GM23338 (cell line): ENCODE results near the gene SIVA1. TPM values are rescaled to one million over a fixed set of nuclear protein-coding genes. Genes with fewer than 3 reads are reported as not detected.

Experiments used
- ATAC-seq: fragments of 200-7000 bp; cut with Tn5 transposase; 3 replicates; pipeline ENCODE4 v1.9.1; 2020
- DNase-seq: peaks from one replicate; pipeline ENCODE4 v3.0.0-alpha.2; 2015; ENCODE audit warnings: low spot score
- H2AFZ ChIP-seq: fragments of 200-600 bp; sonication (generic); 2 replicates; pipeline ENCODE4 v1.8.0; 2016; ENCODE audit warnings: antibody characterized with exemption, mild to moderate bottlenecking, moderate library complexity
- H3F3A ChIP-seq: fragments of 200-600 bp; sonication (generic); replicated peaks from 2 replicates; pipeline ENCODE4 v1.8.0; 2017; ENCODE audit warnings: antibody characterized with exemption, mixed run types, low read depth
- H3K27ac ChIP-seq: fragments of 200-600 bp; sonication (generic); 2 replicates; pipeline ENCODE4 v1.6.1; 2016; ENCODE audit warnings: low read depth
- H3K27me3 ChIP-seq: fragments of 200-600 bp; sonication (generic); 2 replicates; pipeline ENCODE4 v1.8.0; 2016; ENCODE audit warnings: mild to moderate bottlenecking, mixed run types, moderate library complexity; ENCODE audit not compliant: insufficient read depth
- H3K36me3 ChIP-seq: fragments of 200-600 bp; sonication (generic); 2 replicates; pipeline ENCODE4 v1.8.0; 2016; ENCODE audit warnings: mild to moderate bottlenecking; ENCODE audit not compliant: insufficient read depth
- H3K4me1 ChIP-seq: fragments of 200-600 bp; sonication (generic); 2 replicates; pipeline ENCODE4 v1.8.0; 2016; ENCODE audit warnings: mild to moderate bottlenecking, moderate library complexity; ENCODE audit not compliant: insufficient read depth
- H3K4me2 ChIP-seq: fragments of 200-600 bp; sonication (generic); 2 replicates; pipeline ENCODE4 v1.7.1; 2017; ENCODE audit warnings: mixed run types
- H3K4me3 ChIP-seq: fragments of 200-600 bp; sonication (generic); 2 replicates; pipeline ENCODE4 v1.6.1; 2016; ENCODE audit warnings: mixed run types
- H3K79me2 ChIP-seq: fragments of 200-600 bp; sonication (generic); replicated peaks from 2 replicates; pipeline ENCODE4 v1.8.0; 2017; ENCODE audit warnings: mild to moderate bottlenecking; ENCODE audit not compliant: insufficient read depth
- H3K9me2 ChIP-seq: fragments of 200-600 bp; sonication (generic); 2 replicates; pipeline ENCODE4 v1.8.0; 2017; ENCODE audit not compliant: insufficient read depth
- H4K20me1 ChIP-seq: fragments of 200-600 bp; sonication (generic); replicated peaks from 2 replicates; pipeline ENCODE4 v1.8.0; 2017; ENCODE audit warnings: mild to moderate bottlenecking; ENCODE audit not compliant: insufficient read depth
- H3K27ac Mint-ChIP-seq: 2 replicates; pipeline ENCODE4 v1.8.0; 2020; ENCODE audit warnings: inconsistent platforms, mild to moderate bottlenecking, moderate library complexity, mixed read lengths
- H3K27me3 Mint-ChIP-seq: 3 replicates; pipeline ENCODE4 v1.8.0; 2022; ENCODE audit warnings: low read depth, mild to moderate bottlenecking, moderate library complexity, mixed read lengths, inconsistent platforms; ENCODE audit not compliant: insufficient read depth, poor library complexity
- H3K36me3 Mint-ChIP-seq: 3 replicates; pipeline ENCODE4 v1.8.0; 2021; ENCODE audit warnings: low read depth, mild to moderate bottlenecking, inconsistent platforms, moderate library complexity, mixed read lengths
- H3K4me1 Mint-ChIP-seq: 3 replicates; pipeline ENCODE4 v1.8.0; 2020; ENCODE audit warnings: mild to moderate bottlenecking, inconsistent platforms, mixed read lengths
- H3K4me3 Mint-ChIP-seq: 3 replicates; pipeline ENCODE4 v1.8.0; 2021; ENCODE audit warnings: moderate library complexity, mild to moderate bottlenecking, inconsistent platforms, mixed read lengths
- H3K9me3 Mint-ChIP-seq: 3 replicates; pipeline ENCODE4 v1.8.0; 2020; ENCODE audit warnings: moderate library complexity, mild to moderate bottlenecking, inconsistent platforms, mixed read lengths
- CREB1 ChIP-seq: fragments of 250-450 bp; sonication (Bioruptor Pico); IDR thresholded peaks from 2 replicates; pipeline ENCODE4 v1.5.0; 2020; ENCODE audit warnings: low read depth, mild to moderate bottlenecking, moderate library complexity
- EZH2 ChIP-seq: fragments of 200-600 bp; sonication (generic); IDR thresholded peaks from one replicate; pipeline ENCODE4 v1.8.0; 2017; ENCODE audit warnings: antibody characterized with exemption, mild to moderate bottlenecking, low read depth; ENCODE audit not compliant: unreplicated experiment
- EZH2phosphoT487 ChIP-seq: fragments of 200-600 bp; sonication (generic); IDR thresholded peaks from one replicate; pipeline ENCODE4 v1.8.1; 2018; ENCODE audit warnings: antibody characterized with exemption; ENCODE audit not compliant: unreplicated experiment
- JUNB ChIP-seq: IDR thresholded peaks from one replicate; pipeline ENCODE4 v1.6.1; 2016; ENCODE audit warnings: antibody characterized with exemption; ENCODE audit not compliant: unreplicated experiment
- NANOG ChIP-seq: IDR thresholded peaks from 2 replicates; pipeline ENCODE4 v1.6.1; 2016; ENCODE audit warnings: antibody characterized with exemption, borderline replicate concordance
- POLR2AphosphoS5 ChIP-seq: IDR thresholded peaks from 2 replicates; pipeline ENCODE4 v1.6.1; 2016; ENCODE audit warnings: antibody characterized with exemption, low read depth
- STAT1 ChIP-seq: IDR thresholded peaks from one replicate; pipeline ENCODE4 v1.6.1; 2016; ENCODE audit warnings: antibody characterized with exemption; ENCODE audit not compliant: unreplicated experiment
- ZNF114 ChIP-seq: fragments of 250-450 bp; sonication (Bioruptor Pico); IDR thresholded peaks from 2 replicates; pipeline ENCODE4 v1.5.0; 2020; ENCODE audit warnings: mild to moderate bottlenecking, moderate library complexity
- ZNF331 ChIP-seq: fragments of 250-450 bp; sonication (Bioruptor Pico); IDR thresholded peaks from 2 replicates; pipeline ENCODE4 v1.5.0; 2020; ENCODE audit warnings: low read depth, mild to moderate bottlenecking, moderate library complexity
- polyA plus RNA-seq: library from polyadenylated mRNA; unstranded; fragments of >200 nt; fragmentation: Nextera tagmentation; extraction: Ambion mirVana; gene quantifications from 2 replicates; pipeline ENCODE4 v1.2.1, GENCODE V29; 2016
- total RNA-seq: library from RNA; depleted of rRNA; stranded (reverse); fragments of >200 nt; shearing (Covaris generic); gene quantifications from 2 replicates; pipeline ENCODE4 v1.2.3, GENCODE V29; 2014
- TF ChIP-seq, protein P1 (sequence below): IDR thresholded peaks from one replicate; pipeline ENCODE4 v1.6.1; 2018; ENCODE audit warnings: antibody characterized with exemption; ENCODE audit not compliant: unreplicated experiment
- TF ChIP-seq, protein P2 (sequence below): IDR thresholded peaks from 2 replicates; pipeline ENCODE4 v1.6.1; 2016; ENCODE audit warnings: antibody characterized with exemption
- TF ChIP-seq, protein P3 (sequence below), 2 experiments: fragments of 200-600 bp in 1 of 2; sonication (generic) in 1 of 2; conservative IDR thresholded peaks; 2 replicates each; pipeline versions ENCODE4 v1.5.1 to v1.6.1; 2016 to 2017; ENCODE audit warnings: antibody characterized with exemption in 2 of 2, low read depth in 2 of 2, mild to moderate bottlenecking in 2 of 2, moderate library complexity in 1 of 2

Gene SIVA1
- total and polyA plus RNA-seq, 2 experiments from 2014 or later, result 215 to 392 TPM

DNA sequence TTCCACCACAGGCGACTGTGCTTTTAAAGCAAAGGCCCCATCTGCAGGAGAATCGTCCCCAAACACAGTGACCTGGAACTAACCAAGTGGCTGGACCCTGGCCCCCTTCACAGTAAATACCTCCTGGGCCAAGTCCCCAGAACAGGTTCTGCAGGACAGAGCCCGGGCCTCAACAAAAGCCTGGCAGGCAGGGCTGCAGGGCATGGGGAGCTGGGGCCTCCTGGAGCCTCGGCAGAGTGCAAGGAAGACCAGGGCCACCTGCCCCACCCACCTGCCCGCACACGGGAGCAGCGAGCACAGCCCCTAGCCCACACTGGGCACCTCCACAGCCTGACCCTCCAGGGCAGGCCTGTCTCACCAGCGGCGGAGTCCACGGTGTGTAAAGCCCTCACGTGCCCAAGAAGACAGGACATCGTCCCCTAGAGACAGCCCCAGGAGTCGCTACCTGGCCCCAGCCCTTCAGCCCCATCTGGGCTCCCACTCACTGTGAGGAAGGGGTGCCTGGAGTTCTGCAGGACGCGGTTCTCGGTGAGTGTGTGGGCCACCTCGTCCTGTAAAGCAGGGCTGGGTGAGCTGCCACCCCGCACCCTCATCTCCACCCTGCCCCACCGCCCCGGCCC is 21.6 kb downstream of the SIVA1 start:
- no peaks in the 10 kb centered on the region for H3K79me2 ChIP-seq
- H3K36me3 ChIP-seq, result 0 out of 2 replicates have a peak, but pooled peaks cover 5% of the 10 kb centered on the region
- H3K4me3 ChIP-seq, result no peak overlapping the region
- H3K9me3 Mint-ChIP-seq, result peaks cover 6% of the 10 kb centered on the region; the same call in 2 of the 3 replicates
- no peak overlapping the region for H2AFZ ChIP-seq
- peaks cover 2% of the 10 kb centered on the region; the same call in 1 of the 2 replicates for H3K4me1 ChIP-seq
- peaks cover 37% of the 10 kb centered on the region for H3K36me3 Mint-ChIP-seq
- no peak for TF ChIP-seq STAT1
- no peak for TF ChIP-seq EZH2
- no peak for TF ChIP-seq ZNF114 (CRISPR knock-in tag)
- no peak for TF ChIP-seq CREB1 (CRISPR knock-in tag)
- TF ChIP-seq POLR2AphosphoS5, result no peak
- TF ChIP-seq, protein P1, sequence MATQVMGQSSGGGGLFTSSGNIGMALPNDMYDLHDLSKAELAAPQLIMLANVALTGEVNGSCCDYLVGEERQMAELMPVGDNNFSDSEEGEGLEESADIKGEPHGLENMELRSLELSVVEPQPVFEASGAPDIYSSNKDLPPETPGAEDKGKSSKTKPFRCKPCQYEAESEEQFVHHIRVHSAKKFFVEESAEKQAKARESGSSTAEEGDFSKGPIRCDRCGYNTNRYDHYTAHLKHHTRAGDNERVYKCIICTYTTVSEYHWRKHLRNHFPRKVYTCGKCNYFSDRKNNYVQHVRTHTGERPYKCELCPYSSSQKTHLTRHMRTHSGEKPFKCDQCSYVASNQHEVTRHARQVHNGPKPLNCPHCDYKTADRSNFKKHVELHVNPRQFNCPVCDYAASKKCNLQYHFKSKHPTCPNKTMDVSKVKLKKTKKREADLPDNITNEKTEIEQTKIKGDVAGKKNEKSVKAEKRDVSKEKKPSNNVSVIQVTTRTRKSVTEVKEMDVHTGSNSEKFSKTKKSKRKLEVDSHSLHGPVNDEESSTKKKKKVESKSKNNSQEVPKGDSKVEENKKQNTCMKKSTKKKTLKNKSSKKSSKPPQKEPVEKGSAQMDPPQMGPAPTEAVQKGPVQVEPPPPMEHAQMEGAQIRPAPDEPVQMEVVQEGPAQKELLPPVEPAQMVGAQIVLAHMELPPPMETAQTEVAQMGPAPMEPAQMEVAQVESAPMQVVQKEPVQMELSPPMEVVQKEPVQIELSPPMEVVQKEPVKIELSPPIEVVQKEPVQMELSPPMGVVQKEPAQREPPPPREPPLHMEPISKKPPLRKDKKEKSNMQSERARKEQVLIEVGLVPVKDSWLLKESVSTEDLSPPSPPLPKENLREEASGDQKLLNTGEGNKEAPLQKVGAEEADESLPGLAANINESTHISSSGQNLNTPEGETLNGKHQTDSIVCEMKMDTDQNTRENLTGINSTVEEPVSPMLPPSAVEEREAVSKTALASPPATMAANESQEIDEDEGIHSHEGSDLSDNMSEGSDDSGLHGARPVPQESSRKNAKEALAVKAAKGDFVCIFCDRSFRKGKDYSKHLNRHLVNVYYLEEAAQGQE, result no peak
- TF ChIP-seq, protein P2, sequence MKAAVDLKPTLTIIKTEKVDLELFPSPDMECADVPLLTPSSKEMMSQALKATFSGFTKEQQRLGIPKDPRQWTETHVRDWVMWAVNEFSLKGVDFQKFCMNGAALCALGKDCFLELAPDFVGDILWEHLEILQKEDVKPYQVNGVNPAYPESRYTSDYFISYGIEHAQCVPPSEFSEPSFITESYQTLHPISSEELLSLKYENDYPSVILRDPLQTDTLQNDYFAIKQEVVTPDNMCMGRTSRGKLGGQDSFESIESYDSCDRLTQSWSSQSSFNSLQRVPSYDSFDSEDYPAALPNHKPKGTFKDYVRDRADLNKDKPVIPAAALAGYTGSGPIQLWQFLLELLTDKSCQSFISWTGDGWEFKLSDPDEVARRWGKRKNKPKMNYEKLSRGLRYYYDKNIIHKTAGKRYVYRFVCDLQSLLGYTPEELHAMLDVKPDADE, result no peak
- DNase-seq (no peak), ATAC-seq (no peak)
- no peaks in the 10 kb centered on the region for H3K27me3 ChIP-seq
- H3K4me3 Mint-ChIP-seq, result no peak overlapping the region
- no peaks in the 10 kb centered on the region for H4K20me1 ChIP-seq
- no peak overlapping the region for H3K4me2 ChIP-seq
- H3K4me1 Mint-ChIP-seq, result peaks cover 7% of the 10 kb centered on the region
- peaks cover 4% of the 10 kb centered on the region for H3K27me3 Mint-ChIP-seq
- no peak overlapping the region for H3K27ac ChIP-seq
- no peaks in the 10 kb centered on the region for H3K9me2 ChIP-seq
- no peaks in the 10 kb centered on the region for H3F3A ChIP-seq
- H3K27ac Mint-ChIP-seq, result no peak overlapping the region

DNA sequence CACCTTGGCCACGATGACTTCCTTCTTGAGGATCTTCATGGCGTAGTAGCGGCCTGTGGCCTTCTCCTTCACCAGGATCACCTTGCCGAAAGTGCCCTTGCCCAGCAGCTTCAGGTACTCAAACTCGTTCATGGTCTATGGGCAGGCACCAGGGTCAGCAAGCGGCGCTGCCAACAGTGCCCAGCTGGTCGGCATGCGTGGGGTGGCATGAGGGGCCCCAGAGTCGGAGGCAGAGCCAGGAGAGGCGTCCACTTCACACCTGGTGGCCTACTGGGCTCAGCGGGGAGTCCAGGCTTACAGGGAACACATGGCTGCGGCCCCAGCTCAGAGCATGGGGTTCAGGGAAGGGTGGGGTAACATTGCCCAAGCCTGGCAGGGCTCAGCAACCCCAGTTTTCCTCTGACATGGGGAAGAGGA is 22.1 kb downstream of the SIVA1 start:
- no peaks in the 10 kb centered on the region for H3K79me2 ChIP-seq
- H3F3A ChIP-seq, result no peaks in the 10 kb centered on the region
- no peaks in the 10 kb centered on the region for H4K20me1 ChIP-seq
- no peaks in the 10 kb centered on the region for H3K27me3 ChIP-seq
- Mint-ChIP-seq H3K4me1 (peaks cover 2% of the 10 kb centered on the region), H3K4me3 (no peak overlapping the region), H3K36me3 (peaks cover 32% of the 10 kb centered on the region), H3K9me3 (peaks cover 6% of the 10 kb centered on the region; the same call in 2 of the 3 replicates), H3K27me3 (peaks cover 4% of the 10 kb centered on the region), H3K27ac (no peak overlapping the region)
- H3K9me2 ChIP-seq, result no peaks in the 10 kb centered on the region
- no peaks in the 10 kb centered on the region for H3K4me1 ChIP-seq
- no peak overlapping the region for H3K4me3 ChIP-seq
- H3K27ac ChIP-seq, result no peak overlapping the region
- no peak overlapping the region for H2AFZ ChIP-seq
- H3K36me3 ChIP-seq, result 0 out of 2 replicates have a peak, but pooled peaks cover 5% of the 10 kb centered on the region
- no peak overlapping the region for H3K4me2 ChIP-seq
- DNase-seq, result no peak
- no peak for ATAC-seq
- TF ChIP-seq ZNF114 (CRISPR knock-in tag) (no peak), STAT1 (no peak), POLR2AphosphoS5 (no peak), ZNF331 (CRISPR knock-in tag) (no peak), EZH2phosphoT487 (no peak), CREB1 (CRISPR knock-in tag) (no peak), JUNB (no peak), NANOG (no peak)
- TF ChIP-seq, protein P2, result no peak
- TF ChIP-seq, protein P3, sequence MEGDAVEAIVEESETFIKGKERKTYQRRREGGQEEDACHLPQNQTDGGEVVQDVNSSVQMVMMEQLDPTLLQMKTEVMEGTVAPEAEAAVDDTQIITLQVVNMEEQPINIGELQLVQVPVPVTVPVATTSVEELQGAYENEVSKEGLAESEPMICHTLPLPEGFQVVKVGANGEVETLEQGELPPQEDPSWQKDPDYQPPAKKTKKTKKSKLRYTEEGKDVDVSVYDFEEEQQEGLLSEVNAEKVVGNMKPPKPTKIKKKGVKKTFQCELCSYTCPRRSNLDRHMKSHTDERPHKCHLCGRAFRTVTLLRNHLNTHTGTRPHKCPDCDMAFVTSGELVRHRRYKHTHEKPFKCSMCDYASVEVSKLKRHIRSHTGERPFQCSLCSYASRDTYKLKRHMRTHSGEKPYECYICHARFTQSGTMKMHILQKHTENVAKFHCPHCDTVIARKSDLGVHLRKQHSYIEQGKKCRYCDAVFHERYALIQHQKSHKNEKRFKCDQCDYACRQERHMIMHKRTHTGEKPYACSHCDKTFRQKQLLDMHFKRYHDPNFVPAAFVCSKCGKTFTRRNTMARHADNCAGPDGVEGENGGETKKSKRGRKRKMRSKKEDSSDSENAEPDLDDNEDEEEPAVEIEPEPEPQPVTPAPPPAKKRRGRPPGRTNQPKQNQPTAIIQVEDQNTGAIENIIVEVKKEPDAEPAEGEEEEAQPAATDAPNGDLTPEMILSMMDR (conservative IDR thresholded peaks at IDR 0.05; ENCODE audit: low read depth in 2 of 2), result no peak
- TF ChIP-seq, protein P1, result no peak
